ENCODE data around the gene OCA2. TPM values are rescaled to one million over a fixed set of nuclear protein-coding genes. Genes with fewer than 3 reads are reported as not detected.

The OCA2 gene
- total RNA-seq, 1 donor = not detected

- no peak for TF ChIP-seq CTCF (IDR thresholded peaks at IDR 0.05; ENCODE audit: insufficient read depth, low read length)
- H3K4me3 ChIP-seq (ENCODE audit: low read depth, low read length) = no peak overlapping the region
- no peak for DNase-seq (ENCODE audit: low read depth)
These were observed 274.2 kb downstream of the OCA2 start for GRCh38 chr15:27824841-27825422.

GRCh38 chr15:27821273-27821672 lies 277.8 kb downstream of the OCA2 start:
- H3K4me3 ChIP-seq (ENCODE audit: low read depth, low read length) = no peak overlapping the region
- DNase-seq (ENCODE audit: low read depth) = no peak
- no peak for TF ChIP-seq CTCF (IDR thresholded peaks at IDR 0.05; ENCODE audit: insufficient read depth, low read length)

GRCh38 chr15:27820722-27821121 lies 278.4 kb downstream of the OCA2 start:
- H3K4me3 ChIP-seq (ENCODE audit: low read depth, low read length) = no peak overlapping the region
- no peak for TF ChIP-seq CTCF (IDR thresholded peaks at IDR 0.05; ENCODE audit: insufficient read depth, low read length)
- DNase-seq (ENCODE audit: low read depth) = no peak

- TF ChIP-seq CTCF (IDR thresholded peaks at IDR 0.05; ENCODE audit: insufficient read depth, low read length) = no peak
- DNase-seq (ENCODE audit: low read depth) = no peak
- no peak overlapping the region for H3K4me3 ChIP-seq (ENCODE audit: low read depth, low read length)
These were observed 278.9 kb downstream of the OCA2 start for GRCh38 chr15:27820232-27820631.

- no peak for DNase-seq (ENCODE audit: low read depth)
- TF ChIP-seq CTCF (IDR thresholded peaks at IDR 0.05; ENCODE audit: insufficient read depth, low read length) = no peak
- no peak overlapping the region for H3K4me3 ChIP-seq (ENCODE audit: low read depth, low read length)
These were observed 281.9 kb downstream of the OCA2 start for GRCh38 chr15:27817258-27817657.

- H3K4me3 ChIP-seq (ENCODE audit: low read depth, low read length) = no peak overlapping the region
- TF ChIP-seq CTCF (IDR thresholded peaks at IDR 0.05; ENCODE audit: insufficient read depth, low read length) = no peak
- DNase-seq (ENCODE audit: low read depth) = no peak
These were observed 282.3 kb downstream of the OCA2 start for GRCh38 chr15:27816790-27817189.

- no peak for DNase-seq (ENCODE audit: low read depth)
- TF ChIP-seq CTCF (IDR thresholded peaks at IDR 0.05; ENCODE audit: insufficient read depth, low read length) = no peak
- H3K4me3 ChIP-seq (ENCODE audit: low read depth, low read length) = no peak overlapping the region
These were observed 284.1 kb downstream of the OCA2 start for GRCh38 chr15:27815035-27815434.
